H1 (cell line): ENCODE measurements around the gene TEX2.

Experiments
- EP300 ChIP-seq, 2 experiments: IDR thresholded peaks; 1 replicate in 1 of 2; 2 replicates in 1 of 2; pipeline ENCODE4 v1.6.1; 2011 to 2012; ENCODE audit warnings: low read depth in 2 of 2, low read length in 2 of 2, mild to moderate bottlenecking in 2 of 2, borderline replicate concordance in 1 of 2, inconsistent platforms in 1 of 2, moderate library complexity in 1 of 2
- FOSL1 ChIP-seq: IDR thresholded peaks from 2 replicates; pipeline ENCODE4 v1.6.1; 2011; ENCODE audit warnings: mild to moderate bottlenecking, low read depth, low read length, moderate library complexity; ENCODE audit not compliant: insufficient read depth
- POLR2A ChIP-seq, 2 experiments: IDR thresholded peaks; 1 replicate in 1 of 2; 2 replicates in 1 of 2; pipeline ENCODE4 v1.6.1; 2011; ENCODE audit warnings: low read depth in 2 of 2, low read length in 2 of 2, mild to moderate bottlenecking in 2 of 2; ENCODE audit errors: control extremely low read depth in 1 of 2
- POLR2AphosphoS5 ChIP-seq: IDR thresholded peaks from 2 replicates; pipeline ENCODE4 v1.6.1; 2011; ENCODE audit warnings: low read depth, low read length
- SRF ChIP-seq: IDR thresholded peaks from 2 replicates; pipeline ENCODE4 v1.6.1; 2011; ENCODE audit warnings: mild to moderate bottlenecking, low read depth, low read length, moderate library complexity
- TF ChIP-seq, protein P1 (sequence below), 3 experiments: IDR thresholded peaks; 1 replicate in 2 of 3; 2 replicates in 1 of 3; pipeline versions ENCODE4 v1.5.1 to v1.6.1; 2011; ENCODE audit warnings: low read length in 3 of 3, mild to moderate bottlenecking in 3 of 3, inconsistent platforms in 2 of 3, low read depth in 1 of 3, moderate library complexity in 1 of 3; ENCODE audit not compliant: insufficient read depth in 1 of 3; ENCODE audit errors: control extremely low read depth in 1 of 3
- TF ChIP-seq, protein P2 (sequence below): IDR thresholded peaks from 2 replicates; pipeline ENCODE4 v1.6.1; 2012; ENCODE audit warnings: inconsistent platforms

DNA sequence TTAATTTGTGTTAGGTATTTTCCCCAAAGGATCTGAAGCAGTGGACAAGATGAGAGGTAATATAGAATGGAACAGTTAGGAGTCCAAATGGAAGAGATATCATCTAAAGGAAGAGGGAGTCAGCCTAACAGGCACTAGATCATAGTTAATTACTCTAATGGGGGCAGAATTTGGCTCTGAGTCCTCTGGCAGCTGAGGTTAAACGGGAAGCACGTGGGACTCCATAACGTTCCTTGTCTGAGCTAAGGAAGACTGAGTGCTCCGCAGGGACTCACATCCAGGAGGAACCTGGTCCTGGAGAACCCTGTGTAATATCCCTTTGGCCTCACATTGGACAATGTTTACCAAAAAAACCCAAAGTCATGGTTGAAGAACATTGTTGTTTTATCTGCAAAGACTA is 46.6 kb upstream of the TEX2 start:
- TF ChIP-seq POLR2A (IDR thresholded peaks at IDR 0.05; ENCODE audit: control extremely low read depth in 1 of 2, low read depth in 2 of 2, low read length in 2 of 2): no peak
- TF ChIP-seq EP300 (IDR thresholded peaks at IDR 0.05; ENCODE audit: borderline replicate concordance in 1 of 2, low read depth in 2 of 2, low read length in 2 of 2): no peak
- TF ChIP-seq POLR2AphosphoS5: no peak
- no peak for TF ChIP-seq FOSL1
- TF ChIP-seq, protein P1, sequence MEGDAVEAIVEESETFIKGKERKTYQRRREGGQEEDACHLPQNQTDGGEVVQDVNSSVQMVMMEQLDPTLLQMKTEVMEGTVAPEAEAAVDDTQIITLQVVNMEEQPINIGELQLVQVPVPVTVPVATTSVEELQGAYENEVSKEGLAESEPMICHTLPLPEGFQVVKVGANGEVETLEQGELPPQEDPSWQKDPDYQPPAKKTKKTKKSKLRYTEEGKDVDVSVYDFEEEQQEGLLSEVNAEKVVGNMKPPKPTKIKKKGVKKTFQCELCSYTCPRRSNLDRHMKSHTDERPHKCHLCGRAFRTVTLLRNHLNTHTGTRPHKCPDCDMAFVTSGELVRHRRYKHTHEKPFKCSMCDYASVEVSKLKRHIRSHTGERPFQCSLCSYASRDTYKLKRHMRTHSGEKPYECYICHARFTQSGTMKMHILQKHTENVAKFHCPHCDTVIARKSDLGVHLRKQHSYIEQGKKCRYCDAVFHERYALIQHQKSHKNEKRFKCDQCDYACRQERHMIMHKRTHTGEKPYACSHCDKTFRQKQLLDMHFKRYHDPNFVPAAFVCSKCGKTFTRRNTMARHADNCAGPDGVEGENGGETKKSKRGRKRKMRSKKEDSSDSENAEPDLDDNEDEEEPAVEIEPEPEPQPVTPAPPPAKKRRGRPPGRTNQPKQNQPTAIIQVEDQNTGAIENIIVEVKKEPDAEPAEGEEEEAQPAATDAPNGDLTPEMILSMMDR (IDR thresholded peaks at IDR 0.05; ENCODE audit: control extremely low read depth in 1 of 3, insufficient read depth in 1 of 3, low read depth in 1 of 3, low read length in 3 of 3): no peak
- TF ChIP-seq SRF: no peak
- TF ChIP-seq, protein P2, sequence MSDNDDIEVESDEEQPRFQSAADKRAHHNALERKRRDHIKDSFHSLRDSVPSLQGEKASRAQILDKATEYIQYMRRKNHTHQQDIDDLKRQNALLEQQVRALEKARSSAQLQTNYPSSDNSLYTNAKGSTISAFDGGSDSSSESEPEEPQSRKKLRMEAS: no peak
